IPS DF 6.9 (cell line): ENCODE data around the gene PEPD.
"Not testable (repeated sequence)": the region's sequence is repeated elsewhere in the genome, so short reads cannot be mapped to it uniquely, and the experiment has no call there.

Source experiments
- DNase-seq: peaks from one replicate; pipeline ENCODE4 v3.0.0-alpha.2; 2013; ENCODE audit warnings: low read depth, low spot score
- H3K27ac ChIP-seq: one replicate; pipeline ENCODE4 v1.5.1; 2013; ENCODE audit warnings: low read length, control low read depth
- H3K27me3 ChIP-seq: 2 replicates; pipeline ENCODE4 v1.6.1; 2013; ENCODE audit warnings: mild to moderate bottlenecking, low read length; ENCODE audit not compliant: control insufficient read depth, insufficient read depth
- H3K36me3 ChIP-seq: 2 replicates; pipeline ENCODE4 v1.6.1; 2013; ENCODE audit warnings: low read length; ENCODE audit not compliant: control insufficient read depth, insufficient read depth
- H3K4me1 ChIP-seq: 2 replicates; pipeline ENCODE4 v1.6.1; 2013; ENCODE audit warnings: low read length; ENCODE audit not compliant: control insufficient read depth, insufficient read depth
- H3K4me3 ChIP-seq: 2 replicates; pipeline ENCODE4 v1.5.1; 2013; ENCODE audit warnings: mild to moderate bottlenecking, low read length
- H3K9me3 ChIP-seq: 2 replicates; pipeline ENCODE4 v1.6.1; 2013; ENCODE audit warnings: low read length, inconsistent platforms; ENCODE audit not compliant: control insufficient read depth, insufficient read depth
- WGBS: extraction: QIAGEN DNeasy Blood & Tissue Kit; methylation state at CpG from one replicate; pipeline ENCODE4 v1.1.7; 2013; ENCODE audit warnings: mixed read lengths, missing lambda C conversion rate; ENCODE audit not compliant: insufficient read length, insufficient coverage; 5-methylcytosine and 5-hydroxymethylcytosine counted together

PEPD gene

GRCh38 chr19:33492090-33492489 is 29.5 kb downstream of the PEPD start:
- DNase-seq = no peak
- Histone ChIP-seq H3K27me3 (no peaks in the 10 kb centered on the region), H3K27ac (no peak overlapping the region), H3K36me3 (0 out of 2 replicates have a peak, but pooled peaks cover under 1% of the 10 kb centered on the region), H3K9me3 (no peaks in the 10 kb centered on the region), H3K4me1 (no peaks in the 10 kb centered on the region; the same call in 1 of the 2 replicates), H3K4me3 (no peak overlapping the region)
- WGBS = no CpG with 5 or more reads among the region's 7 CpGs

- H3K27me3 ChIP-seq, DNase-seq, H3K9me3 ChIP-seq, H3K27ac ChIP-seq, H3K4me3 ChIP-seq, H3K36me3 ChIP-seq, H3K4me1 ChIP-seq: not testable (repeated sequence)
- WGBS = no CpG with 5 or more reads among the region's 8 CpGs
Observed at GRCh38 chr19:33490596-33490995, 31.0 kb downstream of the PEPD start.

GRCh38 chr19:33490041-33490451 is 31.5 kb downstream of the PEPD start:
- no peak for DNase-seq
- WGBS = no CpG with 5 or more reads among the region's 9 CpGs
- H3K9me3 ChIP-seq = no peaks in the 10 kb centered on the region
- no peak overlapping the region for H3K27ac ChIP-seq
- no peaks in the 10 kb centered on the region for H3K4me1 ChIP-seq
- H3K36me3 ChIP-seq = no peaks in the 10 kb centered on the region
- H3K4me3 ChIP-seq = no peak overlapping the region
- H3K27me3 ChIP-seq = no peaks in the 10 kb centered on the region

- Histone ChIP-seq H3K9me3 (no peaks in the 10 kb centered on the region), H3K27me3 (no peaks in the 10 kb centered on the region), H3K4me1 (no peaks in the 10 kb centered on the region), H3K27ac (no peak overlapping the region), H3K36me3 (no peaks in the 10 kb centered on the region), H3K4me3 (no peak overlapping the region)
- no CpG with 5 or more reads among the region's 8 CpGs for WGBS
- no peak for DNase-seq
Observed at GRCh38 chr19:33488826-33489225, 32.8 kb downstream of the PEPD start.

GRCh38 chr19:33487901-33488800 is 33.4 kb downstream of the PEPD start:
- no CpG with 5 or more reads among the region's 16 CpGs for WGBS
- H3K27ac ChIP-seq = no peak overlapping the region
- H3K36me3 ChIP-seq = no peaks in the 10 kb centered on the region
- no peaks in the 10 kb centered on the region for H3K4me1 ChIP-seq
- no peak for DNase-seq
- H3K4me3 ChIP-seq = no peak overlapping the region
- H3K9me3 ChIP-seq = no peaks in the 10 kb centered on the region
- H3K27me3 ChIP-seq = no peaks in the 10 kb centered on the region

- H3K9me3 ChIP-seq = no peaks in the 10 kb centered on the region
- H3K4me1 ChIP-seq = no peaks in the 10 kb centered on the region
- no peaks in the 10 kb centered on the region for H3K36me3 ChIP-seq
- DNase-seq = no peak
- WGBS = no CpG with 5 or more reads among the region's 23 CpGs
- H3K27me3 ChIP-seq = no peaks in the 10 kb centered on the region
- H3K4me3 ChIP-seq = no peak overlapping the region
- H3K27ac ChIP-seq = no peak overlapping the region
Observed at GRCh38 chr19:33486936-33487811, 34.4 kb downstream of the PEPD start.

GRCh38 chr19:33486407-33486806 is 35.2 kb downstream of the PEPD start:
- Histone ChIP-seq H3K36me3 (no peaks in the 10 kb centered on the region), H3K4me3 (no peak overlapping the region), H3K27ac (no peak overlapping the region), H3K4me1 (no peaks in the 10 kb centered on the region), H3K9me3 (no peaks in the 10 kb centered on the region), H3K27me3 (no peaks in the 10 kb centered on the region)
- no CpG with 5 or more reads among the region's 8 CpGs for WGBS
- DNase-seq = no peak

- Histone ChIP-seq H3K36me3 (no peaks in the 10 kb centered on the region), H3K4me3 (no peak overlapping the region), H3K27me3 (no peaks in the 10 kb centered on the region), H3K27ac (no peak overlapping the region), H3K9me3 (no peaks in the 10 kb centered on the region), H3K4me1 (no peaks in the 10 kb centered on the region)
- no peak for DNase-seq
- no CpG with 5 or more reads among the region's 8 CpGs for WGBS
Observed at GRCh38 chr19:33484226-33484774, 37.3 kb downstream of the PEPD start.

GRCh38 chr19:33482476-33482875 is 39.1 kb downstream of the PEPD start:
- no peak for DNase-seq
- no CpG with 5 or more reads among the region's 3 CpGs for WGBS
- Histone ChIP-seq H3K4me3 (no peak overlapping the region), H3K36me3 (no peaks in the 10 kb centered on the region; the same call in 1 of the 2 replicates), H3K27ac (no peak overlapping the region), H3K27me3 (no peaks in the 10 kb centered on the region), H3K9me3 (no peaks in the 10 kb centered on the region), H3K4me1 (no peaks in the 10 kb centered on the region)

GRCh38 chr19:33481863-33482262 is 39.7 kb downstream of the PEPD start:
- WGBS = no CpG with 5 or more reads among the region's 4 CpGs
- H3K27ac ChIP-seq = no peak overlapping the region

More at GRCh38 chr19:33481863-33482262, 39.7 kb downstream of the PEPD start:
- Histone ChIP-seq H3K27me3 (no peaks in the 10 kb centered on the region), H3K36me3 (no peaks in the 10 kb centered on the region; the same call in 1 of the 2 replicates), H3K4me1 (no peaks in the 10 kb centered on the region), H3K4me3 (no peak overlapping the region), H3K9me3 (no peaks in the 10 kb centered on the region)
- no peak for DNase-seq
